Mesothelial cell of epicardium (in vitro differentiated cells): ENCODE measurements around the gene NCKAP5. TPM values are rescaled to one million over a fixed set of nuclear protein-coding genes. Genes with fewer than 3 reads are reported as not detected.

Experiments used
- DNase-seq, 2 experiments: peaks; one replicate each; pipeline ENCODE4 v3.0.0; 2021; ENCODE audit warnings: low spot score in 2 of 2; ENCODE audit not compliant: unreplicated experiment in 2 of 2
- H3K27ac Mint-ChIP-seq: 2 replicates; pipeline ENCODE4 v1.8.0; 2021; ENCODE audit warnings: mixed read lengths
- H3K27me3 Mint-ChIP-seq: 2 replicates; pipeline ENCODE4 v1.8.0; 2021; ENCODE audit warnings: low read depth, mixed read lengths
- H3K36me3 Mint-ChIP-seq: 2 replicates; pipeline ENCODE4 v1.8.0; 2021; ENCODE audit warnings: mixed read lengths
- H3K4me1 Mint-ChIP-seq: 2 replicates; pipeline ENCODE4 v1.8.0; 2021; ENCODE audit warnings: mixed read lengths
- H3K4me3 Mint-ChIP-seq: 2 replicates; pipeline ENCODE4 v1.8.0; 2021; ENCODE audit warnings: mild to moderate bottlenecking, moderate library complexity, mixed read lengths
- H3K9me3 Mint-ChIP-seq: 2 replicates; pipeline ENCODE4 v1.8.0; 2021; ENCODE audit warnings: mixed read lengths
- total RNA-seq: library from RNA; stranded (reverse); gene quantifications from 3 replicates; pipeline ENCODE4 v1.2.1, GENCODE V29; 2021
- TF ChIP-seq, protein P1 (sequence below): fragments of 200-600 bp; sonication (generic); IDR thresholded peaks from one replicate; pipeline ENCODE4 v1.5.0; 2021; ENCODE audit warnings: antibody characterized with exemption; ENCODE audit not compliant: unreplicated experiment

The NCKAP5 gene
- total RNA-seq, 1 donor from 2014 or later = 2.1 TPM

DNA sequence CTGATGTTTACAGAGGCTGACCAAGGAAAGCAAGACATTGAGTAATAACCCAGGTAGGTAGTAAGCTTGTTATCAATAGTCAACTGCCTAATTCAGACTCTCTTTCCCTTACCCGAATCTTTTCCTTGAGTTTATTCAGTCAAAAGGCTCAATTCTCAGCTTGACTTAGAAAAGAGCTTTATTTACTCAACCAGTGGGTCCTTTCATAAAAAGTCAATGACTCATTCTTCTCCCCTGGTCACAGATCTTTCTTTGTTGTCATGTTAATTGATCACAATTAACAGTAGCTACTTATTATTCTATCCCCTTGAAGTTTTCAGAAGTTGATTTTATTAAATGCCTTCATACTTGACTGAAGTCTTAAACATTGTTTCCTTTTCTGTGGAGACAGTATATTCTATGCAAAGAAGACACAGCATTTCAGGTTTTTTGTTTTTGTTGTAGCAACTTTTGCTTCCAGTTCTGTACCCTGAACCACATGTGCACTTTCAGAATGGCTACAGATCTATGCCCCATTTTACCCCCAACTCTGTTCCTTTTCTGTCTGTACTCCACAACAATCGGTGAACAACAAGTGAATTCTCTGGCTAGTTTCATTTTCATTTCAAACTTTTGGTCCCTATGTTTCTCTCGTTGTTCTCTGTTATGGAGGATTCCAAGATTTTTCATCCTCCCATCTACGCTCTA lies 428.3 kb downstream of the NCKAP5 start:
- no peak for DNase-seq
- H3K36me3 Mint-ChIP-seq = no peaks in the 10 kb centered on the region
- no peak overlapping the region for H3K27ac Mint-ChIP-seq
- no peaks in the 10 kb centered on the region for H3K4me1 Mint-ChIP-seq
- no peaks in the 10 kb centered on the region for H3K9me3 Mint-ChIP-seq
- TF ChIP-seq, protein P1, sequence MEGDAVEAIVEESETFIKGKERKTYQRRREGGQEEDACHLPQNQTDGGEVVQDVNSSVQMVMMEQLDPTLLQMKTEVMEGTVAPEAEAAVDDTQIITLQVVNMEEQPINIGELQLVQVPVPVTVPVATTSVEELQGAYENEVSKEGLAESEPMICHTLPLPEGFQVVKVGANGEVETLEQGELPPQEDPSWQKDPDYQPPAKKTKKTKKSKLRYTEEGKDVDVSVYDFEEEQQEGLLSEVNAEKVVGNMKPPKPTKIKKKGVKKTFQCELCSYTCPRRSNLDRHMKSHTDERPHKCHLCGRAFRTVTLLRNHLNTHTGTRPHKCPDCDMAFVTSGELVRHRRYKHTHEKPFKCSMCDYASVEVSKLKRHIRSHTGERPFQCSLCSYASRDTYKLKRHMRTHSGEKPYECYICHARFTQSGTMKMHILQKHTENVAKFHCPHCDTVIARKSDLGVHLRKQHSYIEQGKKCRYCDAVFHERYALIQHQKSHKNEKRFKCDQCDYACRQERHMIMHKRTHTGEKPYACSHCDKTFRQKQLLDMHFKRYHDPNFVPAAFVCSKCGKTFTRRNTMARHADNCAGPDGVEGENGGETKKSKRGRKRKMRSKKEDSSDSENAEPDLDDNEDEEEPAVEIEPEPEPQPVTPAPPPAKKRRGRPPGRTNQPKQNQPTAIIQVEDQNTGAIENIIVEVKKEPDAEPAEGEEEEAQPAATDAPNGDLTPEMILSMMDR = no peak
- H3K4me3 Mint-ChIP-seq = no peak overlapping the region
- H3K27me3 Mint-ChIP-seq = peaks cover 3% of the 10 kb centered on the region

DNA sequence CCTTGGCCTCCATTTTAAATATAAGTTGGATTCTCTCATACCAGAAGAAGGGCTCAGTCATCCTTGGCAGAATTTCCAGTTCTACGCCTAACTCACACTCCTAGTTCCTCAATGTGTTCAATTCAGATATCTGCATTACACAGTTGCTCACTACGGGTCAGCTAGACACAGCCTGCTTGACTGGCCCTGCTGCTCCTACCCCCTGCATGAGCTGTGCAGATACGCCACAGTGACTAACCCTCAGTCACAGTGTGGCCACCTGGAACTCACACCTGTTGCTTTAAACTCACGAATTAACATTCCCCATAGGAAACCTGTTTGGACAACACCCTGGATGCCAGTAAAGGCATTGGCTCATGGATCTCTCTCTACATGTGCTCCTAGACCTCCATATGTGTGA lies 429.6 kb downstream of the NCKAP5 start:
- H3K9me3 Mint-ChIP-seq = no peaks in the 10 kb centered on the region
- no peak overlapping the region for H3K27ac Mint-ChIP-seq
- TF ChIP-seq, protein P1 = no peak
- peaks cover 6% of the 10 kb centered on the region for H3K27me3 Mint-ChIP-seq
- DNase-seq = no peak
- H3K4me1 Mint-ChIP-seq = no peaks in the 10 kb centered on the region
- H3K36me3 Mint-ChIP-seq = no peaks in the 10 kb centered on the region
- no peak overlapping the region for H3K4me3 Mint-ChIP-seq

DNA sequence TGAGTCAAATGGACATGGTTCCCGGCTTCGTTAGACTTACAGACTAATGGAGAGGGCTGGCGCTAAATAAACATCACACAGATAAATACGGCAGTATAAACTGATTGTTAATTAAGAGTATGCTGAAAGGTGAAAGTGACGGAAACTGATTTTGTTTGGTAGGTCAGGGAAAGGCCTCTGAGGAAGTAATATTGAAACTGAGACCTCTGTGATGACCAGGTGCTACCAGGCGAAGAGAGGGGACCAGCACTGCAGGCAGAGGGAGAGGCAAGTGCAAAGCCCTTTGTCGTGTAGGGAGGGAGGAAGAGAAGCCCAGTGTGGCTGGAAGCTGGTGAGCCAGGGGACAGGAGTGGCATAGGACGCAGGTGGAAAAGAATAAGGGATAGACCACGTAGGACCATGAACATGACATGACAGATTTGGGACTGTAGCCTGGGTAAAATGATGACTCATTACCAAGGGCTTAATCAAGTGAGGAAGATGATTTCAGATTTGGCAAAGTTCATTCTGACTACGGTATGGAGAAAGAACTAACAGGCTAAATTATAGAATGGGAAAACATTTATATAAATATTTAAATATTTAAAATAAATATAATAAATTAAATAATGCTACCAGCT lies 433.1 kb downstream of the NCKAP5 start:
- Mint-ChIP-seq H3K27ac (no peak overlapping the region), H3K36me3 (no peaks in the 10 kb centered on the region), H3K9me3 (no peaks in the 10 kb centered on the region), H3K4me3 (no peak overlapping the region), H3K27me3 (peaks cover 10% of the 10 kb centered on the region), H3K4me1 (no peaks in the 10 kb centered on the region)
- TF ChIP-seq, protein P1 = no peak
- DNase-seq = no peak

DNA sequence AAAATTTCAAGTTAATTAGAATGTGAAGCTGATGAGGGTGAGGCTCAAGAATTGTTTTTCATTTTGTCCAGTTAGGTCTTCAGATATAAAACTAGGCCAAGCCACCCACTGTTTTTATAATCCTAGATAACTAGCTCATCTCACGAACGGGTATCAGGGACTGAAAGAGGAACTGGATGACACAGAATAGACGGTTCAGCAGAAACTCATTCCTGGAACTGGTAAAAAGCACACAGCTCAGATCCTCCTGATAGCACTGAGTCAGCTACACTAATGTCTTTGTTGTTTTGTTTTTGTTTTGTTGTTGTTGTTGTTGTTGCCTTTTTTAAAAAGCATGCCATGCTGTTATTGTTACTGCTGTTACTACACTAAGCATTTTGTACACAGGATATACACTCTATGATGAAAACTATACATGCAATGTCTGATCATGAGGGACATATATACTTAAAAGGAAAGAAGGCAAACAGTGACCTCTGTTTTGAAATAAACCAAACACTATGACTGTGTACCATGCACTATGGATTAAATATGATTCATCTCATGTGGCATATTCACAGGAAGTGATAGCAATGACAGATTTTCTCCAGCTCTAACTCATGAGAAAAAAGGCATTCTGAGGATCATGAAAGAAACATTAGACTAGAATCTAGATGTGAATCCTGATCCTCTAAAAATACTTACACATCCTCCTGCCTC lies 437.6 kb downstream of the NCKAP5 start:
- DNase-seq = no peak
- H3K4me3 Mint-ChIP-seq = no peak overlapping the region
- no peaks in the 10 kb centered on the region for H3K9me3 Mint-ChIP-seq
- no peak overlapping the region for H3K27ac Mint-ChIP-seq
- TF ChIP-seq, protein P1 = no peak
- no peaks in the 10 kb centered on the region for H3K36me3 Mint-ChIP-seq
- H3K4me1 Mint-ChIP-seq = no peaks in the 10 kb centered on the region
- peaks cover 10% of the 10 kb centered on the region for H3K27me3 Mint-ChIP-seq

DNA sequence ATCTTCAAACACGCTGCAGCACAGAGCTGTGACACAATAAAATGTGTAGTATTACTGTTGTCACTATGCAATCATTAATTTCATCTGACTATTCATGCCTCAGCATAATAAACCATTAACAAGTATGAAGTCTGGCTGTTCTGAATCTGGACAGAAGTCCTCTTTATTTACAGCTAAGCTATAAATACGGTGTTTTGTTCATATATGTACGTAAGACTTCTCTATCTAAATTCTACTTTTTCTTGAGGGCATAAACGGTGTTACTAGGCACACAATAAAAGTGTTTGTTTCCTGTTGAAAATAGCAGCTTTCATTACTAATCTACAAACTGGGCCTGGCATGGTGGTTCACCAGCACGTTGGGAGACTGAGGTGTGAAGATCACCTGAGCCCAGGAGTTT lies 443.8 kb downstream of the NCKAP5 start:
- TF ChIP-seq, protein P1 = no peak
- H3K4me1 Mint-ChIP-seq = no peaks in the 10 kb centered on the region
- H3K9me3 Mint-ChIP-seq = no peaks in the 10 kb centered on the region
- H3K27ac Mint-ChIP-seq = no peak overlapping the region
- no peaks in the 10 kb centered on the region for H3K36me3 Mint-ChIP-seq
- no peak overlapping the region for H3K4me3 Mint-ChIP-seq
- peaks cover 15% of the 10 kb centered on the region for H3K27me3 Mint-ChIP-seq
- no peak for DNase-seq
